HG03108 (cell line): ENCODE results near the gene UNC45A.
"Not testable (repeated sequence)": the region's sequence is repeated elsewhere in the genome, so short reads cannot be mapped to it uniquely, and the experiment has no call there.

ENCODE experiments used
- ATAC-seq: cut with Tn5 transposase; IDR thresholded peaks from one replicate; pipeline ENCODE4 v1.9.1; 2021; ENCODE audit warnings: moderate library complexity; ENCODE audit not compliant: unreplicated experiment

Gene UNC45A

GRCh38 chr15:90903733-90904536, 31.1 kb upstream of the UNC45A start:
- no peak for ATAC-seq

GRCh38 chr15:90904746-90905145, 30.3 kb upstream of the UNC45A start:
- no peak for ATAC-seq

GRCh38 chr15:90905306-90906180, 29.5 kb upstream of the UNC45A start:
- ATAC-seq = no peak

- no peak for ATAC-seq
These were observed 28.8 kb upstream of the UNC45A start for GRCh38 chr15:90906181-90906849.

GRCh38 chr15:90907051-90907660, 27.9 kb upstream of the UNC45A start:
- no peak for ATAC-seq

GRCh38 chr15:90907838-90908507, 27.1 kb upstream of the UNC45A start:
- no peak for ATAC-seq

- not testable (repeated sequence) for ATAC-seq
These were observed 25.6 kb upstream of the UNC45A start for GRCh38 chr15:90909449-90909848.

GRCh38 chr15:90909976-90910375, 25.1 kb upstream of the UNC45A start:
- ATAC-seq = no peak

GRCh38 chr15:90910441-90911301, 24.4 kb upstream of the UNC45A start:
- ATAC-seq = no peak

GRCh38 chr15:90911302-90911623, 23.8 kb upstream of the UNC45A start:
- no peak for ATAC-seq

- ATAC-seq = no peak
These were observed 22.9 kb upstream of the UNC45A start for GRCh38 chr15:90911906-90912769.

- ATAC-seq = no peak
These were observed 22.4 kb upstream of the UNC45A start for GRCh38 chr15:90912770-90913075.

- no peak for ATAC-seq
These were observed 21.6 kb upstream of the UNC45A start for GRCh38 chr15:90913398-90913944.

GRCh38 chr15:90914305-90915080, 20.6 kb upstream of the UNC45A start:
- no peak for ATAC-seq

GRCh38 chr15:90915216-90915807, 19.8 kb upstream of the UNC45A start:
- no peak for ATAC-seq

GRCh38 chr15:90915808-90916440, 19.2 kb upstream of the UNC45A start:
- no peak for ATAC-seq

GRCh38 chr15:90916461-90916860, 18.6 kb upstream of the UNC45A start:
- no peak for ATAC-seq
